OCI-M2 (cell line): ENCODE results near the gene MAGEB17.

Experiments
- DNase-seq: peaks from one replicate; lab custom pipeline; 2025; ENCODE audit not compliant: unreplicated experiment; lab: John Stamatoyannopoulos, UW

Gene MAGEB17

DNA sequence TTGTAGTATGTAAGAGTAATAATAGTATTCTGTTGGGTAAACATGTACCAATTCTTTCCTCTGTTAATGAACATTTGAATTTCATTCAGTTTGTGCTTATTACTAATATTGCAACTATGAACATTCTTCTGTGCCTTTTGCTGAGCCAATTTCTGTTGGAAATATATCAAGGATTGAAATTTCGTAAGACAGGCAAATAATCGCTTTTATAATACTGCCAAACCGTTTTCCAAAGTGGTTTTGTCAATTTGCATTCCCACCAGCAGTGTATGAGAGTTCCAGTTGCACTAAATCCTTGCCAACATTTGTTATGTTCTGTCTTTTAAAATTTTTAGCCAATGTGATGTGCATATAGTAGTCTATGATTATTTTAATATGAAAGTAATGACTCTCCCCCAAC lies 38.6 kb downstream of the MAGEB17 start:
- no peak for DNase-seq

DNA sequence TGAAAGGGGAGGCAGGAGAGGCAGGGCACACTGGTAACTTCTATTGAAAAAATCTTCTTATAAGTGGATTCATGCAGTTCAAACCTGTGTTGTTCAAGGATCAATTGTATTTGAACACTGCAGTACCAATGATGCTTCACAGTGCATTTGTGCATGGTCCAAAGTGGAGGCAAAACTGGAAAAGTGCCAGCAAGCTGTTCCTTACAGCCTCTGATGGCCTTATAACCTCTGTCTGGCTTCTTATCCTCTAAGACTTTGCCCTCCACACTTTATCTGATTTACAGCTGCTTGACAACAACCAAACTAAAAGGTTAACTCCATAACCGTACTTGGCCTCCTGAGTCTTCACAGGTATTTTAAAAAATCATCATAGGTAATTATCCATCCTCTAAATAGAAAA lies 40.4 kb downstream of the MAGEB17 start:
- DNase-seq: no peak

- DNase-seq: no peak
Observed at GRCh38 chrX:16208601-16209000, 41.3 kb downstream of the MAGEB17 start.

GRCh38 chrX:16210061-16210460 lies 42.8 kb downstream of the MAGEB17 start:
- no peak for DNase-seq

DNA sequence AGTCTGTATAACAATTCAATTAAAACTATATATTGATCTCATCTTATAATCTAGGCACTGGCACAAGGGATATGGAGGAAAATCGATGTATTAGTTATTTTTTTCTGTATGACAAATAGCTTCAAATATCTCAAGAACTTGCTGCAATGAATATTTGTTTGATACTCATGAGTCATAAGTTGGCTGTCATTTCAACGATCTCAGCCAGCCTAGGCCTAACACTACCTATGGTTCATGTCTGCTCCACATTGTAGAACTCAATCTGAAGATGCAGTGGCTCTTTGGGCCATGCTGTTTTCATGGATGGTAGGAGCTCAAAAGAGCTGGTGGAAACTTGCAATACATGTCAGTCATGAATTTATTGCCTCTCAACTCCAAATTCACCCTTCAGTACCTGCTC lies 44.7 kb downstream of the MAGEB17 start:
- DNase-seq: no peak

DNA sequence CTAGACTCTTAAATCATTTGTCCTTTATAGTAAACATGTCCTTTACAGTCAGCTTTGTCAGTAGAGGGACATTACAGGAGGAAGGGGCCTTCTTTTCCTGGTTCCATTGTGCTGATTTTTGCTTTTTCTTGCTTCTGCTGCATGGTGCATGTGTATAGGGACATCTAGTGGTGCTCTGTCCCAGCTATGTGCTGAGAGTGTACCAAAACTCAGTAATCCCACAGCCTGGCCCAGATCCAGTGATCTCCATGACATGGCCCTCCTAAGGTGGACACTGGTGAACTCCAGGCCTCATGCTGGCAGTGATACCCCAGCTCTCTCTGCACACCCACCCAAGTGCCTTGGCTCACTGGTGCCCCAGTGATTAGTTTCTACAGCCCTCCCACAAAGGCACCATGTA lies 45.2 kb downstream of the MAGEB17 start:
- no peak for DNase-seq

DNA sequence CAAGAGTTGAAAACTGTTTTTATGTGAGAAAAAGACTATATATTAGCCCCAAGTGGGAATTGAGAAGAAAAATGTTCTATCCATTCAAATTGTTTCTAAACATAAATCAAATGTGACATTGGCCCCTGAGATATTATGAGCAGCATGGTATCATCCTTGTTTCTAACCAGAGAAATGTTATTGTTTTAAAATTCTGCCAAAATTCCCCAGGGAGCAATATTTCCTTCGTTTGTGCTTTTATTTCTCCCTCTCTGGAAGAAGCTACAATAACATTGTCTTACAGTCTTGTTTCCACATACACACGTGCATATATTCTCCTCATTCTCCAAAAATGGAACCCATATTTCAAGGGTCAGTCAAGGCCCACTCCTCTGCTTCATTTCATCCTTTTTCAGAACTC lies 46.7 kb downstream of the MAGEB17 start:
- no peak for DNase-seq

GRCh38 chrX:16215660-16216059 lies 48.4 kb downstream of the MAGEB17 start:
- no peak for DNase-seq
